AG04450 (cell line): ENCODE measurements around the gene ADSL. TPM values are rescaled to one million over a fixed set of nuclear protein-coding genes. Genes with fewer than 3 reads are reported as not detected.

Experiments
- CTCF ChIA-PET: fragments of 300-600, 350-600 bp; formaldehyde crosslinking; extraction: SDS; loops from one replicate; lab custom pipeline; 2022; ENCODE audit warnings: antibody characterized with exemption, inconsistent platforms; lab: Charles Lee
- POLR2A ChIA-PET: fragments of 350-600 bp; formaldehyde crosslinking; extraction: SDS; loops from one replicate; lab custom pipeline; 2021; ENCODE audit warnings: antibody characterized with exemption, inconsistent platforms; lab: Yijun Ruan, JAX
- DNase-seq: peaks from one replicate; pipeline ENCODE4 v3.0.0-alpha.2; 2011; ENCODE audit warnings: low read depth, low spot score
- H3K27ac ChIP-seq: one replicate; pipeline ENCODE4 v1.5.1; 2012; ENCODE audit warnings: low read depth, low read length, control low read depth
- H3K27me3 ChIP-seq: one replicate; pipeline ENCODE4 v1.6.0; 2012; ENCODE audit warnings: low read length; ENCODE audit not compliant: control insufficient read depth, insufficient read depth
- H3K4me3 ChIP-seq: 2 replicates; pipeline ENCODE4 v1.5.1; 2011; ENCODE audit warnings: mild to moderate bottlenecking, low read depth, low read length, control low read depth
- H3K9me3 ChIP-seq: 2 replicates; pipeline ENCODE4 v1.5.1; 2012; ENCODE audit warnings: low read length; ENCODE audit not compliant: control insufficient read depth, insufficient read depth
- polyA plus RNA-seq: library from polyadenylated mRNA; depleted of rRNA; stranded (reverse); fragments of >200 nt; gene quantifications from 2 replicates; pipeline ENCODE4 v1.2.3, GENCODE V29; 2011
- TF ChIP-seq, protein P1 (sequence below): IDR thresholded peaks from 2 replicates; pipeline ENCODE4 v1.5.1; 2011; ENCODE audit warnings: low read depth, low read length, control low read depth, inconsistent platforms

The ADSL gene
- polyA plus RNA-seq, 1 experiment: 116 TPM

DNA sequence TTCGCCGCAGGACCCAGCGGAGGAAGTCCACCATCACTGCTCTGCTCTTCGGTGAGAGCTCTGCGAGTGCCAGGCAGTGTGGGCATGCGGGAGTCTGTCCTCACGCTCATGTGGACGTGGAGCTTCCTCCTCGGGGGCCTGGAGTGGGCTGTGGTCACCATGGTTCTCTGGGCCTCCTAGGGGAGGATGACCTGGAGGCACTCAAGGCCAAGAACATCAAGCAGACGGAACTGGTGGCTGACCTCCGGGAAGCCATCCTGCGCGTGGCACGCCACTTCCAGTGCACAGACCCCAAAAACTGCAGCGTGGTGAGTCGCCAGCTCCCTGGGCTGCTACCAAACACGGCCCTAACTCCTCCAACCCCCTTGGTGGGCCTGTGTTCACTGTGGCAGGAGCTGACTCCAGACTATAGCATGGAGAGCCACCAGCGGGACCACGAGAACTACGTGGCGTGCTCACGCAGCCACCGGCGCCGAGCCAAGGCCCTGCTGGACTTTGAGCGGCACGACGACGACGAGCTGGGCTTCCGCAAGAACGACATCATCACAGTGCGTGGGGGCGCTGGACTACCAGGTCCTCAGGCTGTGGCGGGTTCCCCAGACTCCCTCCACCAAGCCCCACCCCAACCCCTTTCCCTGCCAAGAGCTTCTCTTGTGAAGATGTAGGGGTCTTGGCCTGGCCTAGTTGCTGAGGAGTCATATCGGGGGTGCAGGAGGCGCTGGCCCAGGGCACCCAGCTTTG is 60.9 kb downstream of the ADSL start:
- ChIA-PET CTCF (no interaction called here), POLR2A (interaction anchor here (1.1 kb wide), 1 partner anchor 11 kb away, joined by 5 read pairs; no protein-coding TSS in a partner anchor)
- Histone ChIP-seq H3K27me3 (no peaks in the 10 kb centered on the region), H3K27ac (no peak overlapping the region), H3K4me3 (no peak overlapping the region), H3K9me3 (peaks cover 3% of the 10 kb centered on the region; the same call in 1 of the 2 replicates)
- no peak for DNase-seq
- TF ChIP-seq, protein P1, sequence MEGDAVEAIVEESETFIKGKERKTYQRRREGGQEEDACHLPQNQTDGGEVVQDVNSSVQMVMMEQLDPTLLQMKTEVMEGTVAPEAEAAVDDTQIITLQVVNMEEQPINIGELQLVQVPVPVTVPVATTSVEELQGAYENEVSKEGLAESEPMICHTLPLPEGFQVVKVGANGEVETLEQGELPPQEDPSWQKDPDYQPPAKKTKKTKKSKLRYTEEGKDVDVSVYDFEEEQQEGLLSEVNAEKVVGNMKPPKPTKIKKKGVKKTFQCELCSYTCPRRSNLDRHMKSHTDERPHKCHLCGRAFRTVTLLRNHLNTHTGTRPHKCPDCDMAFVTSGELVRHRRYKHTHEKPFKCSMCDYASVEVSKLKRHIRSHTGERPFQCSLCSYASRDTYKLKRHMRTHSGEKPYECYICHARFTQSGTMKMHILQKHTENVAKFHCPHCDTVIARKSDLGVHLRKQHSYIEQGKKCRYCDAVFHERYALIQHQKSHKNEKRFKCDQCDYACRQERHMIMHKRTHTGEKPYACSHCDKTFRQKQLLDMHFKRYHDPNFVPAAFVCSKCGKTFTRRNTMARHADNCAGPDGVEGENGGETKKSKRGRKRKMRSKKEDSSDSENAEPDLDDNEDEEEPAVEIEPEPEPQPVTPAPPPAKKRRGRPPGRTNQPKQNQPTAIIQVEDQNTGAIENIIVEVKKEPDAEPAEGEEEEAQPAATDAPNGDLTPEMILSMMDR: no peak

DNA sequence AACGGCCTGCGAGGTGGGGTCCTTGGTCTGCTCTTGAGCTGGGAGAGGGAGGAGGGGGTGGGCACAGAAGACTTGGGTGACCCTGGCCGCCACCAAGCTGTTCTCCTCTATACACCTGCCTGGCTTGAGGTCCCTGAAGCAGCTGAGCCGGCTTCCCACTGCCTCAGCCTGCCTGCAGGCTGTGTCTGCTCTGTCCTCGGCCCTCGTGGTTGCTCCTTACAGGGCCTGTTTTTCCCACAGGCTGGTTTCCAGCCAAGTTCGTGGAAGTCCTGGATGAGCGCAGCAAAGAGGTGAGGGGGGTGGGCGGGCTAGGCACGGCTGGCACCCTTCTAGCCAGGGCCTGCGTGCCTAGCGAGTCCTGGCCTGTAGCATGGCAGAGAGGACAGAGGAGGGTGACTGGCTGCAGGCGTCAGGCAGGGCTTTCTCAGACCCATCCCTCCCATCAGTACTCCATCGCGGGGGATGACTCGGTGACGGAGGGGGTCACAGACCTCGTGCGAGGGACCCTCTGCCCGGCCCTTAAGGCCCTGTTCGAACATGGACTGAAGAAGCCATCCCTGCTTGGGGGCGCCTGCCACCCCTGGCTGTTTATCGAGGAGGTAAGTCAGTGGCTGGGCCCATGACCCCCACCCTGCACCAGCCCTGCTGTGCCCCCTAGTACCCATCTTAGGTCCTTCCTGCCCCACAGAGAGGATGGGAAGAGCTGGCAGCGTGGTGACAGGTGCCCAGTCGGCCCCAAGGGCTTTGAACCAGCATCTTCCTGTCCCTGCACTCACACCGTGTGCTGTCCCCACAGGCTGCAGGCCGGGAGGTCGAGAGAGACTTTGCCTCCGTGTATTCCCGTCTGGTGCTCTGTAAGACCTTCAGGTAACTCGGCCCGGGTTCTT is 61.8 kb downstream of the ADSL start:
- Histone ChIP-seq H3K27me3 (no peaks in the 10 kb centered on the region), H3K9me3 (peaks cover 3% of the 10 kb centered on the region; the same call in 1 of the 2 replicates), H3K27ac (no peak overlapping the region), H3K4me3 (no peak overlapping the region)
- POLR2A ChIA-PET: interaction anchor here (1.1 kb wide), 1 partner anchor 11 kb away, joined by 5 read pairs; no protein-coding TSS in a partner anchor
- no peak for DNase-seq
- TF ChIP-seq, protein P1: no peak
- CTCF ChIA-PET: no interaction called here

DNA sequence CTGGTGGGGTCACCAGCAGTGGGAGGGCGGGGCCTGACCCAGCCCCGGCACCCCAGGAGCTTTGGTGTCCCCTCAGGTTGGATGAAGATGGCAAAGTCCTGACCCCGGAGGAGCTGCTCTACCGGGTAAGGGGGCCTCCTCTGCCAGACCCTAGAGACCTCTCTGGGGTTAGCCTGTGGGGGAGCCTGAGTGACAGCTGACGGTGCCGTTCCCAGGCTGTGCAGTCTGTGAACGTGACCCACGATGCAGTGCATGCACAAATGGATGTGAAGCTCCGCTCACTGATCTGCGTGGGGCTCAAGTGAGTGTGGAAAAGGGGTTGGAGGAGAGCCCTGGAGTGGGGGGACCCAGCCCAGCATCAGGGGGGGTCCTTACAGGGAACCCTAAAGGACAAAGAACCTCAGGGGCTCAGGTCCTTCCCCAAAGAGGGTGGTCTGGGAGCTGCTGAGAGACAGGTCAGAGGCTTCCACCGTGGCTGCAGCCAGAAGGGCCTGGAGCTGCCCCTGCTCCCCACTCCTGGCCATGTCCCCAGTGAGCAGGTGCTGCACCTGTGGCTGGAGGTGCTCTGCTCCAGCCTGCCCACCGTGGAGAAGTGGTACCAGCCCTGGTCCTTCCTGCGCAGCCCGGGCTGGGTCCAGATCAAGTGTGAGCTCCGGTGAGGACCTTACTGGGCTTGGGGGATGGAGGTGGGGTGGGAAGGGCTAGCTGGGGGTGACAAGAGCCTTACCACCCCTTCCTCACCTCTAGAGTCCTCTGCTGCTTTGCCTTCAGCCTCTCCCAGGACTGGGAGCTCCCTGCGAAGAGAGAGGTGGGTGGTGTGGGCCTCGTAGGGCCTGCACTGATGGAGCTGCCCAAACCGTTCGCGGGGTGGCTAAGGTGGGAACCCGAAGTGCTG is 62.7 kb downstream of the ADSL start:
- Histone ChIP-seq H3K4me3 (no peak overlapping the region), H3K27ac (no peak overlapping the region), H3K9me3 (peaks cover 3% of the 10 kb centered on the region; the same call in 1 of the 2 replicates), H3K27me3 (no peaks in the 10 kb centered on the region)
- ChIA-PET CTCF (no interaction called here), POLR2A (no interaction called here)
- TF ChIP-seq, protein P1: no peak
- no peak for DNase-seq

DNA sequence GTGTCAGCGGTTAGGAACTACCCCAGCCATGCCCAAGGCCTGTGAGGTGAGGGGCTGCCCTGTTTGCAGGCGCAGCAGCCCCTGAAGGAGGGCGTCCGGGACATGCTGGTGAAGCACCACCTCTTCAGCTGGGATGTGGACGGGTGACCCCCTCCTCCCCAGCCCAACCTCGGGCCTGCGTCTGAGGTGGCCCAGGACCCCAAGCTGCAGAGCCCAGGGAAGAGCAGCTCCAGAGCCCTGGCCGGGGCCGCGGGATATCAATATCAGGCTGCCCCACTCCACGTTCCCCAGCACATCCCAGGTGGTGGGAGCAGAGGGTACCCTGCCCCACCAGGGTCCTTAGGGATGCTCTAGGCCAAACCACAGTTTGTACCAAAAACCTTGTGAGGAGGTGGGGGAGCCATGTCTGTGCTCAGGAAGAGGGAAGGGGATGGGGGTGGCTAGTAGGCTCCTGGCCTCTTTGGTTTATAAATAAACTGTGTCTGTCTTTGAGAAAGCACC is 63.4 kb downstream of the ADSL start:
- TF ChIP-seq, protein P1: no peak
- Histone ChIP-seq H3K27me3 (no peaks in the 10 kb centered on the region), H3K4me3 (no peak overlapping the region), H3K27ac (no peak overlapping the region), H3K9me3 (peaks cover 3% of the 10 kb centered on the region; the same call in 1 of the 2 replicates)
- ChIA-PET CTCF (no interaction called here), POLR2A (no interaction called here)
- no peak for DNase-seq
